HUES48 (cell line): ENCODE measurements around the gene LRRC74A.

Experiments
- H3K27ac ChIP-seq: one replicate; pipeline ENCODE4 v1.7.0; 2013; ENCODE audit warnings: low read depth, low read length, inconsistent platforms
- H3K27me3 ChIP-seq: 2 replicates; pipeline ENCODE4 v1.6.1; 2013; ENCODE audit warnings: mild to moderate bottlenecking, low read length; ENCODE audit not compliant: control insufficient read depth, insufficient read depth
- H3K36me3 ChIP-seq: 2 replicates; pipeline ENCODE4 v1.6.1; 2013; ENCODE audit warnings: low read length; ENCODE audit not compliant: control insufficient read depth, insufficient read depth
- H3K4me1 ChIP-seq: 2 replicates; pipeline ENCODE4 v1.6.1; 2013; ENCODE audit warnings: mild to moderate bottlenecking, low read length; ENCODE audit not compliant: control insufficient read depth, insufficient read depth
- H3K4me3 ChIP-seq: 2 replicates; pipeline ENCODE4 v1.5.1; 2013; ENCODE audit warnings: mild to moderate bottlenecking, low read depth, low read length
- H3K9ac ChIP-seq: 2 replicates; pipeline ENCODE4 v1.6.1; 2013; ENCODE audit warnings: mild to moderate bottlenecking, low read depth, low read length, moderate library complexity
- H3K9me3 ChIP-seq: 2 replicates; pipeline ENCODE4 v1.6.1; 2013; ENCODE audit warnings: low read length; ENCODE audit not compliant: control insufficient read depth, insufficient read depth

The LRRC74A gene

DNA sequence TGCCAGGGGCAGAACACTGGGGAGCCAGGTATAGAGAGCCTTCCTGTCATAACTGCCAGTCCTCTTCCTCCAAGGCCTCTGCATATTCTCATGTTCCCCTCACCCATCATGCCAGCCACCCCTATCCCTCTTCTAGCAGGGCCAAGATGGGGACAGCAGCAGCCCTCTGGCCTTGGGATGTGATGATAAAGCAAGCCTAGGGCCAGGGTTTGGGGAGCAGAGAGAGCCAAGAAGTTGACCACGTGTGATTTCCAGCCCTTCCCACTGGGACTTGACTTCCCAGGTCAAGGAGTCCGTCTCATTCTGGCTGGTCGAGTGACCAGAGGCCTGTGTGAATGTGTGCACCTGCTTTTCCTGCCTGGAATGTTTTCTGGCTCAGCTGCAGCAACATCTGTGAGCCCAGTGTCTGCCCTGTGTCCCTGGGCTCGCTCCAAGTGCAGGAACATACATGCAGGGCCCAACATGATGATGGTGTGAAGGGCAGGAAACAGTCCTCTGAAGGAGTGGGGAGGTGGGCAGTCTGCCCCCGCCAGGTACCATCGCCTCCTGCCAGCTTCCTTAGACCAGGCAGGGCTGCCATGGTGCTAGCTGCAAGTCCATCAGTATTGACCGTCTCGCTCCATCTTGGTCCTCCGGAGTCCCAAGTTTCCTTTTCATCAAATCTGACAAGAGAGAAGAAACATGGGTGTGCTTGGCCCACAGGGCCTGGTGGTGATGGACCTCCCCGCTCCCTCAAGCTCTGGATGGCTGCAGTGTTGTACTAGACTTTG lies 43.9 kb upstream of the LRRC74A start:
- H3K4me3 ChIP-seq: no peak overlapping the region
- H3K27me3 ChIP-seq: no peaks in the 10 kb centered on the region
- no peaks in the 10 kb centered on the region for H3K9me3 ChIP-seq
- no peak overlapping the region for H3K27ac ChIP-seq
- H3K9ac ChIP-seq: no peak overlapping the region
- H3K4me1 ChIP-seq: 0 out of 2 replicates have a peak, but pooled peaks cover under 1% of the 10 kb centered on the region
- H3K36me3 ChIP-seq: peaks cover 42% of the 10 kb centered on the region

DNA sequence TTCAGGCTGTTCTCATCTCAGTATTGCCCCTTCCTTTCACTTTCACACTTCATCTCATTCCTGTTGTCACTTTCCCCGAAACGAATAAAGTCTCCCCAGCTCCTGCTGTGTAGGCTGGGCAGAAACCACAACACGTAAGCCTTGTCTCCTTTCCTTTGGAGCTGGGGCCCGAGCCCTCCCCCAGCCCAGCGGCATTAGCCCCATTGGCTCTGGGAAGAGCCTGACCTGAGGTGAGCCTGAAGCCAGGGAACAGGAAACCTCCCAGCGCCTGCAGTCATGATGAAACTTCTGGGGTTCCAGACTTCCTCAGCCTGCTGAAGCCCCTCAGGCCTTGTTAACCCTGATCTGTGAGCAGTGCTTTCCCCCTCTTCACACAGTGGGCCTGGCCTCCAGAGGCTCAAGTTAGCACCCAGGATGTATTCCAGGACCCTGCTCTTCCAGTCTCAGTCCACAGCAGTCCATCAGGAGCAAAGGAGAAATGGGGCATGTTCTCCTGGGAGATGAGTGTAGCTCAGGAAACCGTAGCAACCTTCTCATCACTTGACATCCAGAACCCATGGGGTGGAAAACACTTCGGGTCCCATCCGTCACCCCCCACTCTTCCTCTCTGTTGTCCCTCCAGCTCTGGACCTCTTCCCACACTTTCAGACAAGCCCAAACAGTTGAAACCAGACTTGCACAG lies 43.2 kb upstream of the LRRC74A start:
- Histone ChIP-seq H3K36me3 (peaks cover 49% of the 10 kb centered on the region), H3K4me3 (no peak overlapping the region), H3K27ac (no peak overlapping the region), H3K9me3 (no peaks in the 10 kb centered on the region), H3K9ac (no peak overlapping the region), H3K27me3 (no peaks in the 10 kb centered on the region), H3K4me1 (no peaks in the 10 kb centered on the region)

DNA sequence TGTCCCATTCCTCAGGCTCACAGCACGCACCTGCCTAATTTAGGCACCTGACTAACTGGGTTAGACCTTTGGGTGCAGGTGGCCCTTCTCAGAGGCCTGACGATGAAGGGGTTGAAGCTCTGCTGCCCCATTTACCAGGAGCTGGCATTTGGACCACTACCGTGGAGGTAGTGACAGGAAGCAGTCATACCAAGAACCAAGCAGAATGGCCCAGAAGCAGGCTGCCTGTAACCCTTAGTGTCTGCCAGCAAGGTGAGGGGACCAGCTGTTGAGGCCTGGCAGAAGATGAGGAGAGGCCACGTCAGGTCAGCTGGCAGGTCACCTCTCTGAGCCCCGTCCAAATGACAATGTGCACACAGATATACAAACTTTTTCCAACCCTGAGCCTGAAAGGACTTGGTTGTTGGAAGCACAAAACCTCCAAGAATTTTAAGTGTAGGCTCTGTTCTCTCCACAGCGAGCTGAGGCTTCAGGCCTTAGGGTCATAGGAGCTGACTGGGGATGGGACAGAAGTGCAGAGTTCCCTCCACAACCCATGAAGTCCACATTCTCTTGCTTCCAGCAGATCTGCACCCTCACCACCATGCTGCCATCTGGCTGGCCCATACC lies 41.8 kb upstream of the LRRC74A start:
- H3K4me1 ChIP-seq: no peaks in the 10 kb centered on the region
- no peak overlapping the region for H3K4me3 ChIP-seq
- H3K9ac ChIP-seq: no peak overlapping the region
- peaks cover 63% of the 10 kb centered on the region for H3K36me3 ChIP-seq
- H3K27ac ChIP-seq: no peak overlapping the region
- no peaks in the 10 kb centered on the region for H3K9me3 ChIP-seq
- no peaks in the 10 kb centered on the region for H3K27me3 ChIP-seq

DNA sequence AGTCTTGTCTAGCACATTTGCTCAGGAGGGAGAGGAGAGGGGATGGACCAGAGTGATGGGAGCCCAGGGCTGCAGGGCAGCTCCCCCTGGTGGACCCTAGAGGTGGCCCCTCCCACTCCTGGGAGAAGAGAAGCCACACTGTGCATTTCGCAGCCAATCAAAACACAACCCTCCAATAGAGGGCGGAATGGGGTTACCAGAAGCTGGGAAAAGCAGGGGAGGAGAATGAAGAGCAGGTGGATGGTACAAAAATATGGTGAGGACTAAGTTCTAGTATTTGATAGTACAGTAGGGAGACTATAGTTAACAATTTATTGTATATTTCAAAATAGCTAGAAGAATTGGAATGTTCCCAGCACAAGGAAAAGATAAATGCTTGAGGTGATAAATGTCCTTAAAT lies 41.3 kb upstream of the LRRC74A start:
- H3K36me3 ChIP-seq: peaks cover 65% of the 10 kb centered on the region
- H3K4me1 ChIP-seq: no peaks in the 10 kb centered on the region
- H3K9ac ChIP-seq: no peak overlapping the region
- no peaks in the 10 kb centered on the region for H3K27me3 ChIP-seq
- no peak overlapping the region for H3K4me3 ChIP-seq
- no peaks in the 10 kb centered on the region for H3K9me3 ChIP-seq
- no peak overlapping the region for H3K27ac ChIP-seq

DNA sequence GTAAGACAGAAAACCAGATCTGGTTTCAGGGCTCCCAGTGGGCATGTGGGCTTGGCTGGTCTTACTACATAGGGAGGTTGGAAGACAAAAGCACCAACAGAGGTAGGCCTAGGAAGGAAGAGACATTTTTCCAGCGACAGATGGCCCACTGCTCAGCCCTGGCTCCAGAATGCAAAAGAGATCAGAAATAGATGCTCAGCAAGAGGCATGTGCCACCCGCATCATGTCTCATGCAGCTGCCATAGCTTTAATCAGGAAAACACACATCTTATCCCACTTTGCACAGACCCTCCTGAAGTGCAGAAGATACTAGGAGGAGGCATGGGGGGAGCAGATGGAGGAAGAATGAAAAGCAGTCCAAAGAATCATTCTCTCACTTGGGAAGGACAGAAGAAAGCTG lies 39.6 kb upstream of the LRRC74A start:
- peaks cover 77% of the 10 kb centered on the region for H3K36me3 ChIP-seq
- H3K27ac ChIP-seq: no peak overlapping the region

DNA sequence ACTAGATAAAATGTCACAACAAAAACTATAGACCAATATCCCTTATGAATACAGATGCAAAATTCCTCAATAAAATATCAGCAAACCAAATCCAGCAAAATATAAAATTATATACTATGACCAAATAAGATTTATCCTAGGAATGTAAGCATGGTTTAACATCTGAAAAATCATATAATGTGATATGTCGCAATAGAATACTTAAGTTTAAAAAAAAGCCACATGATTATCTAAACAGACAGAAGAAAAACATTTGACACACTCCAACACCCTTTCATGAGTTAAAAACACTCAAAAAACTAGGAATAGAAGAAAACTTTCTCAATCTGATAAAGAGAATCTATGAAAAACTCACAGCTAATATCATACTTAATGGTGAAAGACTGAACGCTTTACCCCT lies 33.8 kb upstream of the LRRC74A start:
- Histone ChIP-seq H3K9me3 (no peaks in the 10 kb centered on the region), H3K4me1 (no peaks in the 10 kb centered on the region), H3K27ac (no peak overlapping the region), H3K9ac (no peak overlapping the region), H3K27me3 (no peaks in the 10 kb centered on the region), H3K4me3 (no peak overlapping the region), H3K36me3 (peaks cover 66% of the 10 kb centered on the region)

More for the DNA sequence above, 39.6 kb upstream of the LRRC74A start:
- Histone ChIP-seq H3K9me3 (no peaks in the 10 kb centered on the region), H3K4me1 (no peaks in the 10 kb centered on the region), H3K9ac (no peak overlapping the region), H3K27me3 (no peaks in the 10 kb centered on the region), H3K4me3 (no peak overlapping the region)

DNA sequence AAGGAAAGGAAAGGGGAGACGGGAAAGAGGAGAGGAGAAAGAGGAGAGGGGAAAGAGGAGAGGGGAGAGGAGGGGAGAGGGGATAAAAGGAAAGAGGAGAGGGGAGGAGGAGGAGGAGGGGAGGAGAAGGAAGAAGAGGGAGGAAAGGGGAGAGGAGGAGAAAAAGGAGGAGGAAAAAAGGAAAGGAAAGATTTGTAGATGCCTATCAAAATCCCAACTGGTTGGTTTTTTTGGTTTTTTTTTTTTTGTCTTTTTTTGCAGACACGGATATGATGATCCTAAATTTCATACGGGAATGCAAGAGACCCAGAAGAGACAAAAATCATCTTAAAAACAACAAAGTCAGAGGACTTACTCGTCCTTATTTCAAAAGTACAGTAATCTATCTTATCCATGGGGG lies 32.9 kb upstream of the LRRC74A start:
- peaks cover 66% of the 10 kb centered on the region for H3K36me3 ChIP-seq
- H3K4me3 ChIP-seq: no peak overlapping the region
- no peaks in the 10 kb centered on the region for H3K4me1 ChIP-seq
- H3K27me3 ChIP-seq: no peaks in the 10 kb centered on the region
- no peaks in the 10 kb centered on the region for H3K9me3 ChIP-seq
- H3K9ac ChIP-seq: no peak overlapping the region
- H3K27ac ChIP-seq: no peak overlapping the region

DNA sequence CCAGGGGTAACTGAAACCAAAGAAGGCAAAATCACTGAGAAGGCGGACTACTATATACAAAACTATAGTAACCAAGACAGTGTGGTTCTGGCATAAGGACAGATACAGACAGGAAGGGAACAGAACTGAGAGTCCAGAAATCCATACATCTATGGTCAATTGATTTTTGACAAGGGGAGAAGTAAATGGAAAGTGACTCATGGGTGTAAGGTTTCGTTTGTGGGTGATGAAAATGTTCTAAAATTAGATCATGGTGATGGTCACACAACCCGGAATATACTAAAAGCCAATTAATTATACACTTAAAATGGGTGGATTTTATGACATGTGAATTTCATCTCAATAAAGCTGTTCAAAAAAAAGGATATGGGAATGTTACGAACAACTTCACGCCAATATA lies 32.3 kb upstream of the LRRC74A start:
- peaks cover 66% of the 10 kb centered on the region for H3K36me3 ChIP-seq
- H3K9ac ChIP-seq: no peak overlapping the region
- H3K9me3 ChIP-seq: no peaks in the 10 kb centered on the region
- H3K4me3 ChIP-seq: no peak overlapping the region
- H3K4me1 ChIP-seq: no peaks in the 10 kb centered on the region
- no peak overlapping the region for H3K27ac ChIP-seq
- no peaks in the 10 kb centered on the region for H3K27me3 ChIP-seq

DNA sequence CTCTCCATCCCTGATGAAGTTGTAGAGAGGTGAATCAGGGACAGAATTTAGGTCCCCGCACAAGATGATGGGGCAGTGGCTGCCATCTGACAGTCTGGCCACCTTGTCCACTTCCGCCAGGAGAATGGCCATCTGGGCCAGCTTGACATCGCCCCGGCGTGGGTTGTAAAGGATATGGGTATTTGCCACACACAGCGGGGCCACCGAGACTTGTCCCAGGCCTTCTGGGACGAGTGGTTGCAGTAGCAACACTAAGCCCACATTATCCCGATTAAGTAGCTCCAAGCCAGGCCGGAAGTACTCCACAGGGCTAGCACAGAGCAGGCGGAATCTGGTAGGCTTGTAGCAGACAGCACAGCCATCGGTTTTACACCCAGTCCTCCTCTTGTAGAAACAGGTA lies 19.8 kb upstream of the LRRC74A start:
- no peak overlapping the region for H3K4me3 ChIP-seq
- peaks cover 75% of the 10 kb centered on the region for H3K36me3 ChIP-seq
- H3K9ac ChIP-seq: no peak overlapping the region
- no peaks in the 10 kb centered on the region for H3K9me3 ChIP-seq
- no peaks in the 10 kb centered on the region for H3K27me3 ChIP-seq
- H3K4me1 ChIP-seq: 0 out of 2 replicates have a peak, but pooled peaks cover 3% of the 10 kb centered on the region
- H3K27ac ChIP-seq: no peak overlapping the region

DNA sequence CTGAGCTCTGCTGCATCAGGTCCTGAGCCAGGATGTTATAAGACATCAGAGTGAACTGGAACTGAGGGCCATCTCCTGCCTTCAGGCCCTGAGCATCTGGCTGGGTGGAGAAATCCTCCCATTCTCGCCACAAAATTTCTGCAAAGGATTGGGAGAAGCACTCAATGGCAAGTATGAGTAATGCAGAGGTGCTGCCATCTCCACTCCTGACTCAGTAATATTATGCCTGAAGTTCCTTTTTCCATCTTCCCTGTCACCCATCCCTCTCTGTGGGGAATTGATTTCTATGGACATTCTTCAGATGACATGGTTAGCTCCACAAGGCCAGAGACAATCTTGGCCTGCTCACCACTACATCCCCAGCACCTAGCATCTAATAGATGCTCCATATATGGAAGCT lies 18.2 kb upstream of the LRRC74A start:
- Histone ChIP-seq H3K27ac (no peak overlapping the region), H3K36me3 (peaks cover 61% of the 10 kb centered on the region), H3K4me1 (peaks cover 6% of the 10 kb centered on the region), H3K9me3 (no peaks in the 10 kb centered on the region), H3K4me3 (no peak overlapping the region), H3K27me3 (no peaks in the 10 kb centered on the region), H3K9ac (no peak overlapping the region)

DNA sequence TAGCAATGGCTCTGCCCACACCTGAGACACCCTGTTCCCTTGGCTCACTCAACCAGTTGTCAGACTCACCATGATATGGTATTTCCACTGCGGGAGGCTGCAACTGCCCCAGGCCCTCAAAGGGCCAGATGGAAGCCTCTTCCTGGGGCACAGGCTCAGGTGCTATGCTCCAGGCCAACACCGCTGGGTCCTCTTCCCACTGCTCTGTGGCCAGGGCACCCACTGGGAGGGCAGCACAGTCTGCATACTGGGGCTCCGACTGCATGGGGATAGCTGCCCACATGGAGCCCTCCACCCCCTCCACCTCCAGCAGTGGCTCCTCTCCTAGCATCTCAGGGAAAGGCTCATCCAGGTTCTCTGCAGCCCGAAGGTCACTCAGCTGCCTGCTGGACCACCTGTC lies 17.2 kb upstream of the LRRC74A start:
- no peaks in the 10 kb centered on the region for H3K27me3 ChIP-seq
- peaks cover 8% of the 10 kb centered on the region for H3K4me1 ChIP-seq
- no peaks in the 10 kb centered on the region for H3K9me3 ChIP-seq
- no peak overlapping the region for H3K9ac ChIP-seq
- no peak overlapping the region for H3K27ac ChIP-seq
- peaks cover 51% of the 10 kb centered on the region for H3K36me3 ChIP-seq
- no peak overlapping the region for H3K4me3 ChIP-seq
